ENCODE measurements around the gene RPL36AL. TPM values are rescaled to one million over a fixed set of nuclear protein-coding genes. Genes with fewer than 3 reads are reported as not detected.

RPL36AL gene
- total and polyA plus RNA-seq, 4 donors, result 117 to 729 (median 251) TPM

DNA sequence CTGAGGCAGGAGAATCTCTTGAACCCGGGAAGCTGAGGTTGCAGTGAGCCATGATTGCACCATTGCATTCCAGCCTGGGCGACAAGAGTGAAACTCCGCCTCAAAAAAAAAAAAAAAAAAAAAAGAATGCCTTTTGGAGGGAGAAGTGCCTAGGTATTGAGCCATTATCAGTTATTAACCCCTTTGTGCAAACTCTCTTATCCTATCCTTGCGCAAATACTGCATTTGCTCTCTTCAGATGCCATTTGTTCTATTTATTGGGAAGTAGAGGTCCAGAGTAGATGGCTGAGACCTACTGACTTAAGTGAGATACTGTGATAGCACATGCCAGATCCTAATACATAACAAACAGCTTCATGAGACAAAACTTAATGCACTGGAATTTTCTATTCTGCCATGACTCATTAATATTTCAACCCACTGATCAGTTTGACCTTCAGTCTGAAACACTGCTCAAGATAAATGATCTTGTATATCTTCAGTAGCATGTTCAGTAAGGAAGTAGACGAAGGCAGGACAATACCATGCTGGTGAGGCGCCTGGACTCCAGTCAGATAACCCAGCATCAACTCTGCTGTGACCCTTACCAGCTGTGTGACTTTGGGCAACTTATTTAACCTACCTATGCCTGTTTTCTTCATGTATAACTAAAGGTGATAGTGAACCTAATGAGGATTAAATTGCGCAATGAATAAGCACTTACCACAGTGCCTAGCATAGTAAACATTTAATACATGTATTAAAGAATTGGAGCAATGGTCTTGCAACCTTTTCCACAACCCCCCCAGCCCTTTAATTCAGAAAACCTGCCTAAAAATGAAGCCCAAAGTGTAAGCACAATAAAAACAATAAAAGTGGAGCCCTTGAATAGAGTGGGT, 20.4 kb upstream of the RPL36AL start:
- peaks cover 0 to 11% (median 2%) of the 10 kb centered on the region in 5 donors for H3K4me1 ChIP-seq (ENCODE audit: control insufficient read depth in 5 of 5, insufficient read depth in 5 of 5, low read length in 5 of 5)
- peak overlapping the region in 1 of 2 donors; percentile 50 for H3K27ac ChIP-seq (ENCODE audit: low read depth in 1 of 2, low read length in 1 of 2)
- ATAC-seq (ENCODE audit: insufficient read depth, low FRiP score), result no peak
- WGBS, 2 donors, result 85 to 93% methylated on average over 7 of the region's 7 CpGs
- peaks cover 0 to 16% (median 5%) of the 10 kb centered on the region in 4 donors for H3K36me3 ChIP-seq (ENCODE audit: control insufficient read depth in 4 of 4, insufficient read depth in 4 of 4, low read length in 4 of 4)
- DNase-seq, result no peak
- no peak overlapping the region for H3K9ac ChIP-seq (ENCODE audit: insufficient read depth in 1 of 2, low read length in 2 of 2)
- no peak for TF ChIP-seq CTCF (IDR thresholded peaks at IDR 0.05; ENCODE audit: control extremely low read depth, extremely low read depth)
- no peak overlapping the region for H3K4me3 ChIP-seq
- H3K9me3 ChIP-seq (ENCODE audit: control insufficient read depth in 4 of 4, insufficient read depth in 3 of 4, low read length in 3 of 4), result no peaks in the 10 kb centered on the region
- no peaks in the 10 kb centered on the region for H3K27me3 ChIP-seq (ENCODE audit: control insufficient read depth in 3 of 3, insufficient read depth in 3 of 3, low read length in 2 of 3)

DNA sequence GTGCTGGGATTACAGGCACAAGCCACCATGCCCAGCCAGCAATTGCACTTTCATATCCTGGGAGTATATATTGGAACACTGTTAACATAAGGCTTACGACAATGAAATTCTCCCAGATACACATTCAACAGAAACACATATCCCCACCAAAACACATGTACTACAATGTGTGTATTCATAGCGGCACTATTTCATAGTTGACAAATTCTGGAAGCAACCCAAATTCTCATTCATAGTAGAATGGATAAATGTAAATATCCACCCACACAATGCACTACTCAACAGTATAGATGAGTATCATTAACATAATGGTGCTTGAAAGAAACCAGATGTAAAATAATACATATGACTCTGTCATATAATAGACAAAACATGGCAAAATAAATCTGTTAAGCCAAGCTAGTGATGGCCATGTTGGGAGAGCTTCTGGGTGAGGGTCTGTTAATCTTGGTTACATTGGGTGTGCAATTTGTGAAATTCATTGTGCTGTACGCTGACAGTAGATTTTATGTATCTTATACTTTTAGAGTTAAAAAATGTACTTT, 17.2 kb upstream of the RPL36AL start:
- Histone ChIP-seq H3K9me3 (ENCODE audit: control insufficient read depth in 4 of 4, insufficient read depth in 3 of 4, low read length in 3 of 4) (no peaks in the 10 kb centered on the region), H3K9ac (ENCODE audit: insufficient read depth in 1 of 2, low read length in 2 of 2) (no peak overlapping the region), H3K4me3 (no peak overlapping the region), H3K4me1 (ENCODE audit: control insufficient read depth in 5 of 5, insufficient read depth in 5 of 5, low read length in 5 of 5) (peaks cover 0 to 11% (median 4%) of the 10 kb centered on the region in 5 donors), H3K27ac (ENCODE audit: low read depth in 1 of 2, low read length in 1 of 2) (no peak overlapping the region), H3K36me3 (ENCODE audit: control insufficient read depth in 4 of 4, insufficient read depth in 4 of 4, low read length in 4 of 4) (peaks cover 0 to 14% (median 5%) of the 10 kb centered on the region in 4 donors), H3K27me3 (ENCODE audit: control insufficient read depth in 3 of 3, insufficient read depth in 3 of 3, low read length in 2 of 3) (no peaks in the 10 kb centered on the region)
- DNase-seq (no peak), ATAC-seq (ENCODE audit: insufficient read depth, low FRiP score) (no peak)
- no peak for TF ChIP-seq CTCF (IDR thresholded peaks at IDR 0.05; ENCODE audit: control extremely low read depth, extremely low read depth)
- 91% methylated on average over 3 of the region's 3 CpGs for WGBS, 2 donors

DNA sequence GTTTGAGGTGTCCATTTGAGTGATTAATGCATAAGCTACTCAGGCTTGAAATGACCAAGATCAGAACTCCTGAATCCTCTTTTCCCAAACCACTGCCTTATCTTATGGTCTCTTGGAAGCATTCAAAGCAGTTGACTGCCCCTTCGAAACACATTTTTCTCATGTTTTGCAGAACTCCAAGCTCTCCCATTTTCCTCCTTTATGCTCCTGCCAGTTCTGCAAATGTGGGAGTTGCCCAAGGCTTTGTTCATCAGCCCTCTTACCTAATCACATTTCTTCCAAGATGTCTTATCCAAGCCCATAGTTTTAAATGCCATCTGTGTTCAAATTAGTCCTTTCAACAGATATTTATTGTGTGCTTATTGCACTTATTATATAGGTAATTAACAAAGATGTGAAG, 16.4 kb upstream of the RPL36AL start:
- Histone ChIP-seq H3K36me3 (ENCODE audit: control insufficient read depth in 4 of 4, insufficient read depth in 4 of 4, low read length in 4 of 4) (peaks cover 0 to 14% (median 5%) of the 10 kb centered on the region in 4 donors), H3K4me3 (no peak overlapping the region), H3K4me1 (ENCODE audit: control insufficient read depth in 5 of 5, insufficient read depth in 5 of 5, low read length in 5 of 5) (peaks cover 0 to 14% (median 4%) of the 10 kb centered on the region in 5 donors), H3K9me3 (ENCODE audit: control insufficient read depth in 4 of 4, insufficient read depth in 3 of 4, low read length in 3 of 4) (no peaks in the 10 kb centered on the region), H3K27ac (ENCODE audit: low read depth in 1 of 2, low read length in 1 of 2) (no peak overlapping the region), H3K9ac (ENCODE audit: insufficient read depth in 1 of 2, low read length in 2 of 2) (no peak overlapping the region), H3K27me3 (ENCODE audit: control insufficient read depth in 3 of 3, insufficient read depth in 3 of 3, low read length in 2 of 3) (no peaks in the 10 kb centered on the region)
- ATAC-seq (ENCODE audit: insufficient read depth, low FRiP score), result no peak
- TF ChIP-seq CTCF (IDR thresholded peaks at IDR 0.05; ENCODE audit: control extremely low read depth, extremely low read depth), result no peak
- no peak for DNase-seq
- 95 to 100% methylated on average over 1 of the region's 1 CpG for WGBS, 2 donors

Data from lung (tissue), 12 donors.